Measurements from ENCODE around the gene RESP18.

DNA sequence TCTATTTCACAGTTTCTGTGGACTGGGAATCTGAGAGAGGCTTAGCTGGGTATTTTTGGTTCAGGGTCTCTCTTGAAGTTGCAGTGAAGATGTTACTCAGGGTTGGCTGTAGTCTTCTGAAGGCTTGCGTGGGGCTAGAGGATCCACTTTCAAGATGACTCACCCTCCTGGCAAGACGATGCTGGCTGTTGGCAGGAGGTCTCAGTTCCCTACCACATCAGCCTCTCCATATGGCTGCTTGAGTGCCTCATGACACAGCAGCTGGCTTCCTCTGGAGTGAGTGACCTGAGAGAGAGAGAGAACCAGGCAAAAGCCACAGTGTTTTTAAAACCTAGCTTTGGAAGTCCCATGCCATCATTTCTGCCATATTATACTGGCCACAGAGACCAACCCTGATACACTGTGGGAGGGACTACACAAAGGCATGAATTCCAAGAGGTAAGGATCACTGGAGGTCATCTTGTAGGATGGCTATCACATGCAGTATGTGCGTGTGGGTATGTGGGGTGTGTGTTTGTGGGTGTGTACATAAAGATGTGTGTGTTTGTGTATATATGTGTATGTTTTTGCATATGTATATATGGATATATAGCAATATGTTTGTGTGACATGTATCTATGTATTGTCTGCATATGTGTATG, 30.1 kb upstream of the RESP18 start:
- TF ChIP-seq EP300 (IDR thresholded peaks at IDR 0.05) (no peak), CTCF (IDR thresholded peaks at IDR 0.05) (no peak), POLR2AphosphoS5 (IDR thresholded peaks at IDR 0.05) (peak in 2 of 4 donors; percentile 13 to 50)

Measured in sigmoid colon (tissue), 4 donors.